ENCODE measurements around the gene STX11. TPM values are rescaled to one million over a fixed set of nuclear protein-coding genes. Genes with fewer than 3 reads are reported as not detected.
"Not testable (repeated sequence)": the region's sequence is repeated elsewhere in the genome, so short reads cannot be mapped to it uniquely, and the experiment has no call there.

The STX11 gene
- total RNA-seq, 1 donor, result 118 TPM

DNA sequence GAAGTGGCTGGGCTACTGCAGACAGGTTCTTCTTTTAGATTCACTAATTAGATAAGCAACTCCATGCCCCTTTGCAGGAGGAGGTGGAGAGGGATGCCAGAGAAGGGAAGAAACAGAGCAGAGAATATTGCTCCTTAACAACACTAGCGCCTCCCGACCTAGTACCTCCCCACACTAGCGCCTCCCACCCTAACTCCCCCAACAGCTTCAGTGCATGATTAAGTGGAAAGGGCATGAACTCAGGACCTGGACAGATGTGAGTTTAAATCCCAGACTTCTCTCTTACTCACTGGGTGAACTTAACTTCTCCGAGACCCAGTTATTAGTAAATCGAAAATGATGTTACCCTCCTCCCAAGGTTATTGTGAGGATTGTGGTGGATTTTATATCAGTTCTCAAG is 25.7 kb downstream of the STX11 start:
- peaks cover 64% of the 10 kb centered on the region for H3K4me1 ChIP-seq (ENCODE audit: insufficient read depth, low read length)
- no peaks in the 10 kb centered on the region for H3K9me3 ChIP-seq (ENCODE audit: low read depth, low read length)
- no peaks in the 10 kb centered on the region for H3K27me3 ChIP-seq (ENCODE audit: insufficient read depth, low read length)
- no peak overlapping the region for H3K4me3 ChIP-seq (ENCODE audit: low read length)

DNA sequence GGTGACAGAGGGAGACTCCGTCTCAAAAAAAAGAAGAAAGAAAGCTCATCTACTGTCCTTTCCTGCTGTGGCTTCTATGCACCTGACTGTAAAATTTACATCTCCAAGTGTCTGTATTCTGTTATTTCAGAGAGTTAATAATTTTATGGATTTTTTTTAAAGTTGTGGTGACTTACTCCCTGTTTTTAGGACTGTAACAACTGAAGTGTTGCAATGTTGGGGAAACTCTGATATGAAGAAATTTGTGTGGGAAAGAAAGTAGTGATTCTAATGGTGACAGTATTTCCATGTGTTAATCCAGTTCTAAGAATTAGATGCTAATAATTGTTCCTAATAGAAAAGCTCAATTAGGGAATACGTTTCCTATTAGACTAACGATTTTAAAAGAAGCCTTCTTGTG is 27.4 kb downstream of the STX11 start:
- no peaks in the 10 kb centered on the region for H3K9me3 ChIP-seq (ENCODE audit: low read depth, low read length)
- no peak overlapping the region for H3K4me3 ChIP-seq (ENCODE audit: low read length)
- peaks cover 80% of the 10 kb centered on the region for H3K4me1 ChIP-seq (ENCODE audit: insufficient read depth, low read length)

DNA sequence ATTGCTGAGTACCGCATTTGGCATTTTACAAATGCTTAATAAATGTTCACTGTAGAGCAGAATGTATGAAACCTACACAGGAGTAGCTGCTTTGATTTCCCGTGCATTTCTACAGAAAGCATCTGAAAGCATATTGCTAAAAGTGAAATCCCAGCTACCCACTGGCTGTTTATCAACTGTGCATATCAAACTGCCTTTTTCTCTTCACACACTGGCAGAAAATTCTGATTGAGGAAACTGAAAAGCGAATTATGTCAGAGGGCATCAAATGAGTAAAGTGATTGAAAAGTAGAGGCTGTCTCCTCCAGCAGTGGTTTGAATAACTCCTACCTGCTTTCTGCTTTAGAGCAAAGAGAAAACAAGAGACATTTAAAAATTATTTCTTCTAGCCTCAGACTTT is 28.0 kb downstream of the STX11 start:
- Histone ChIP-seq H3K4me3 (ENCODE audit: low read length) (no peak overlapping the region), H3K27me3 (ENCODE audit: insufficient read depth, low read length) (no peaks in the 10 kb centered on the region), H3K4me1 (ENCODE audit: insufficient read depth, low read length) (peaks cover 76% of the 10 kb centered on the region), H3K9me3 (ENCODE audit: low read depth, low read length) (no peaks in the 10 kb centered on the region)

More for the DNA sequence above, 27.4 kb downstream of the STX11 start:
- H3K27me3 ChIP-seq (ENCODE audit: insufficient read depth, low read length), result no peaks in the 10 kb centered on the region

DNA sequence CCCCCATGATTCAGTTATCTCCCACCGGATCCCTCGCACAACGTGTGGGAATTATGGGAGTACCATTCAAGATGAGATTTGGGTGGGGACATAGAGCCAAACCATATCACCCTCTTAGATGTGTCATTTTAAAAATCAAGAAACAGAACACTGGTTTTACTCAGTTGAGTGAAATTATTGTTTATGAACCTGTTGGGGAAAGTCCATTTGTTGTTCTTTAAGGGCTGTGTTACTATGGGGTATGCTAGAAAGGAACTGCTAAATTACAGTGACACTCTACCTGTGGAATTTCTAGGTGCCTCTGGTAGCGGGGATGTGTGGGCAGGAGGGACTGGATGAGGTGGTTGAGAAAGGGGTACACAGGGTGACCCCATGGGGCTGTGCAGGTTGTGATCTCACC is 28.9 kb downstream of the STX11 start:
- H3K27me3 ChIP-seq (ENCODE audit: insufficient read depth, low read length), result no peaks in the 10 kb centered on the region
- H3K4me3 ChIP-seq (ENCODE audit: low read length), result no peak overlapping the region
- peaks cover 66% of the 10 kb centered on the region for H3K4me1 ChIP-seq (ENCODE audit: insufficient read depth, low read length)
- no peaks in the 10 kb centered on the region for H3K9me3 ChIP-seq (ENCODE audit: low read depth, low read length)

DNA sequence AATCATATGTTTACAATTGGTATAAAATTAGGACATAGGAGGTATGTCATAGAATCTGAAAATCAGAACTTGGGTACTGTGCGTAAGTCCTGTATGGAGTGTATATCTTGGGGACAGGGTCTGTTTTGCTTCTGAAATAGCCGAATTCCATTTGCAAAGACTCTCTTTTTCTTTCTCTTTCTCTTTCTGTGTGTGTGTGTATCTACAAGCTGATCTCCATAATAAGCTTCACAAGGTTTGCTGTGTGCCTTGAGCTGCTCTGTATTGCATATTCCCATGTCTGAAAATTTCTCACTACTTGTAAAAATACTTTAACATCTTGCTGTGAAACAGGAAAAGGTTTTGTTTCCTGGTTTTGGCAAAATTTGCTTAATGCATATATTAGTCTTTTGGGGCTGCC is 29.5 kb downstream of the STX11 start:
- no peaks in the 10 kb centered on the region for H3K27me3 ChIP-seq (ENCODE audit: insufficient read depth, low read length)
- H3K9me3 ChIP-seq (ENCODE audit: low read depth, low read length), result no peaks in the 10 kb centered on the region
- H3K4me1 ChIP-seq (ENCODE audit: insufficient read depth, low read length), result peaks cover 65% of the 10 kb centered on the region
- H3K4me3 ChIP-seq (ENCODE audit: low read length), result no peak overlapping the region

DNA sequence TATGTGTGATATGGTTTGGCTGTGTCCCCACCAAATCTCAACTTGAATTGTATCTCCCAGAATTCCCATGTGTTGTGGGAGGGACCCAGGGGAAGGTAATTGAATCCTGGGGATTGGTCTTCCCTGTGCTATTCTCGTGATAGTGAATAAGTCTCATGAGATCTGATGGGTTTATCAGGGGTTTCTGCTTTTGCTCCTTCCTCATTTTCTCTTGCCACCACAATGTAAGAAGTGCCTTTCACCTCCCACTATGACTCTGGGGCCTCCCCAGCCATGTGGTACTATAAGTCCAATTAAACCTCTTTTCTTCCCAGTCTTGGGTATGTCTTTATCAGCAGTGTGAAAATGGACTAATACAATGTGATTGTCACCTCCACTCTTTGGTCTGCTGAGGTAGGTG is 30.0 kb downstream of the STX11 start:
- H3K27me3 ChIP-seq (ENCODE audit: insufficient read depth, low read length); H3K9me3 ChIP-seq (ENCODE audit: low read depth, low read length); H3K4me3 ChIP-seq (ENCODE audit: low read length): not testable (repeated sequence)
- peaks cover 63% of the 10 kb centered on the region for H3K4me1 ChIP-seq (ENCODE audit: insufficient read depth, low read length)

DNA sequence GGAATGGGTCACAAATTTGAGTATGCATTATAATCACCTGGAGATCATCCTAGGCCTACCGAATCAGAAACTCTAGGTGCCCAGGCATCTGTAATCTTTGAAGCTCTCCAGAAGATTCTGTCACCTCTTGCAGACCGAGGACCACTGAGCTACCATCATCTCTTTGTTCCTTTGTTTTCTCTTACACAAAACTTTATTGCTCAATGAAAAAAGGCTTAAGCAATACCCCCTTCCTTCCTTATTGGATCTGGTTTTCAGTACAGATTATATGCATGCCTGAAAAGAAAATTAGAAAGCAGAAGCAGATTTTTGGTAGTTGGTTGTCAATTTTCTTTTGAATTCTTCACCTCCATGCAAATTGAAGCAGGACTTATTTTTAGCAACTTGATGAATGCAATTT is 31.3 kb downstream of the STX11 start:
- no peak overlapping the region for H3K4me3 ChIP-seq (ENCODE audit: low read length)
- H3K4me1 ChIP-seq (ENCODE audit: insufficient read depth, low read length), result peaks cover 56% of the 10 kb centered on the region
- no peaks in the 10 kb centered on the region for H3K9me3 ChIP-seq (ENCODE audit: low read depth, low read length)
- no peaks in the 10 kb centered on the region for H3K27me3 ChIP-seq (ENCODE audit: insufficient read depth, low read length)

DNA sequence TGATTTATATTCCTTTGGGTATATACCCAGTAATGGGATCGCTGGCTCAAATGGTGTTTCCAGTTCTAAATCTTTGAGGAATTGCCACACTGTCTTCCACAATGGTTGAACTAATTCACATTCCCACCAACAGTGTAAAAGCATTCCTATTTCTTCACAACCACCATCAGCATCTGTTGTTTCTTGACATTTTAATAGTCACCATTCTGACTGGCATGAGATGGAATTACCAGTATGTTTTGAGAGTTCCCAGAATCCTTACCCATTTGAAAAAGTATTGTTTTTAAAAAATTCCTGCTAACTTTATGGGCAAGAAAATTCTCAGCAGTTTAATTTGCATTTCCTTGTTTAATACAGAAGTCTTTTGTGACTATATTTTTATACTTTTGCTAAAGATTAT is 33.9 kb downstream of the STX11 start:
- peaks cover 37% of the 10 kb centered on the region for H3K4me1 ChIP-seq (ENCODE audit: insufficient read depth, low read length)
- not testable (repeated sequence) for H3K9me3 ChIP-seq (ENCODE audit: low read depth, low read length); H3K4me3 ChIP-seq (ENCODE audit: low read length); H3K27me3 ChIP-seq (ENCODE audit: insufficient read depth, low read length)

DNA sequence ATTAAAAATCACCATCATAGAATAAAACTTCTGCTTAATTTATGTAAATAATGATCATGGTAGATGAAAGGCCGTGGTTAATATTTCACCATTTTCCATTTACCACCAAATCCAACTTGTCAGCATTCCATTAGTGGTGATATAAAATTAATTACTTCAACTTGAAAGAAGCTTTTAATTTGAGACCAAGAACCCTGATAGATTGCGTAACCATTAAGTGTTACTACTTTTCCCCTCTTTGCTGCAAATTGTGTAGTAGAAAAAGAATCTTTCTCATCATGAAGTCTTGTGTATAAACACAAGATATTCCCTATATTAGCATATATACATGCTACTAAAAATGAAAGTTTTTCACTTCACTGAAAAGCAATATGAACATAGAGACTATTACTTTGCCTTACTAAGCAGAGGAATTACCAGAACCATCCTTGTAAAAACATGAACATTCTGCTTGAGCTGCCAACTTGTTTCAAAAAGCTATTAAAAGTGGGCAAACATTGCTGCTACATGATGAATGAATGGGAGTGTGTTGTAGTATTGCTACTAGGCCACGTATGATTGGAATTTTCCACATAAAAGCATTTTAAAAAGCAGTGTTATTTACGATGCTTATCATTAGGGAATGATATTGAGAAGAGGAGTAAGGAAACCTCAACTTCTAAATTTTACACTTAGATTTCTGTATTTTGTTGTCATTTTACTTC is 35.0 kb downstream of the STX11 start:
- Histone ChIP-seq H3K4me3 (ENCODE audit: low read length) (no peak overlapping the region), H3K27me3 (ENCODE audit: insufficient read depth, low read length) (no peaks in the 10 kb centered on the region), H3K9me3 (ENCODE audit: low read depth, low read length) (no peaks in the 10 kb centered on the region), H3K4me1 (ENCODE audit: insufficient read depth, low read length) (peaks cover 26% of the 10 kb centered on the region)

DNA sequence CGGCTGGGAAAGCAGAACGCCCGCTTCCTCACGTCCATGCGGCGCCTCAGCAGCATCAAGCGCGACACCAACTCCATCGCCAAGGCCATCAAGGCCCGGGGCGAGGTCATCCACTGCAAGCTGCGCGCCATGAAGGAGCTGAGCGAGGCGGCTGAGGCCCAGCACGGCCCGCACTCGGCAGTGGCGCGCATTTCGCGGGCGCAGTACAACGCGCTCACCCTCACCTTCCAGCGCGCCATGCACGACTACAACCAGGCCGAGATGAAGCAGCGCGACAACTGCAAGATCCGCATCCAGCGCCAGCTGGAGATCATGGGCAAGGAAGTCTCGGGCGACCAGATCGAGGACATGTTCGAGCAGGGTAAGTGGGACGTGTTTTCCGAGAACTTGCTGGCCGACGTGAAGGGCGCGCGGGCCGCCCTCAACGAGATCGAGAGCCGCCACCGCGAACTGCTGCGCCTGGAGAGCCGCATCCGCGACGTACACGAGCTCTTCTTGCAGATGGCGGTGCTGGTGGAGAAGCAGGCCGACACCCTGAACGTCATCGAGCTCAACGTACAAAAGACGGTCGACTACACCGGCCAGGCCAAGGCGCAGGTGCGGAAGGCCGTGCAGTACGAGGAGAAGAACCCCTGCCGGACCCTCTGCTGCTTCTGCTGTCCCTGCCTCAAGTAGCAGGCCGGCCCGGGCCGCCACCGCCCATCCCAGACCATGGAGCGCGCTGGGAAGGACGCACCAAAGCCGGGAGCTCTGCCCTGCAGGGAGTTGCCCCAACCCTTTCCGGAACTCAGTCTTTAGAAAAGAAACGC is 36.7 kb downstream of the STX11 start:
- Histone ChIP-seq H3K9me3 (ENCODE audit: low read depth, low read length) (no peaks in the 10 kb centered on the region), H3K4me1 (ENCODE audit: insufficient read depth, low read length) (peaks cover 8% of the 10 kb centered on the region), H3K27me3 (ENCODE audit: insufficient read depth, low read length) (no peaks in the 10 kb centered on the region), H3K4me3 (ENCODE audit: low read length) (no peak overlapping the region)

DNA sequence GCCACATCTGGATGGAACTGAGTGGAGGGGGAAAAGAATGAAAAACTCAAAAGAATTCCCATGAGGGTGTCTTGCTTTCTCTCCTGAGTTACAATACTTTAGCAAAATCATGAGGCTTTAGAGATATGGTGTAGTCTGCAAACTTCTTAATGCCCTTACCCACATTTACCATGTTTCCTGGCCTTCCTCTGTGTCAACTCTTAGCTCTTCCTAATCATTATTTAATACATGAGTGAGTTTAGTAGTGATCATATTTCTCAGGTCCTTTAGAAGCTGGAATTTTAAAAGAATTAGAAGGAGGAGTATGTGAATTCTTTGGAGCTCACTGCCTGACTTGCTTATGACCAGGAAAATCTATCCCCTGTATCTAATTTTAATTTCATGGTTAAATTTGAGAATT is 39.0 kb downstream of the STX11 start:
- H3K4me1 ChIP-seq (ENCODE audit: insufficient read depth, low read length), result no peaks in the 10 kb centered on the region
- no peak overlapping the region for H3K4me3 ChIP-seq (ENCODE audit: low read length)
- no peaks in the 10 kb centered on the region for H3K9me3 ChIP-seq (ENCODE audit: low read depth, low read length)
- H3K27me3 ChIP-seq (ENCODE audit: insufficient read depth, low read length), result no peaks in the 10 kb centered on the region

DNA sequence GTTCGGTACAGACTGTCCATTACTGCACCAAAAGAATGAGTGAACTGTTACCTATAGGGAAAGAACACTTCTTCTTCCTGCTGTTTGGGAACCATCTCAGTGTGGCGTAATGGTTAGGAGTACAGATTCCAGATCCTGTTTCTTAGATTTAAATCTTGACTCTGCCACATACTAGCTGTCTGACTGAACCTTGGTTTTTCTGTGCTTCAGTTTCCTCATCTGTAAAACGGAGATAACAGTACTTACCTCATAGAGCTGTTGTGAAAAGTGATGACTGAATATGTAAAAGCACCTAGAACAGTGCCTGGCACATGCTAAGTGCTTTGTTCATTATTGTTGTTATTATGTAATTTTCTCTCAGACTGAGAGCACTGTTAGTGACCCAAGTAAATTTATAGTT is 39.8 kb downstream of the STX11 start:
- Histone ChIP-seq H3K4me3 (ENCODE audit: low read length) (no peak overlapping the region), H3K4me1 (ENCODE audit: insufficient read depth, low read length) (no peaks in the 10 kb centered on the region)

DNA sequence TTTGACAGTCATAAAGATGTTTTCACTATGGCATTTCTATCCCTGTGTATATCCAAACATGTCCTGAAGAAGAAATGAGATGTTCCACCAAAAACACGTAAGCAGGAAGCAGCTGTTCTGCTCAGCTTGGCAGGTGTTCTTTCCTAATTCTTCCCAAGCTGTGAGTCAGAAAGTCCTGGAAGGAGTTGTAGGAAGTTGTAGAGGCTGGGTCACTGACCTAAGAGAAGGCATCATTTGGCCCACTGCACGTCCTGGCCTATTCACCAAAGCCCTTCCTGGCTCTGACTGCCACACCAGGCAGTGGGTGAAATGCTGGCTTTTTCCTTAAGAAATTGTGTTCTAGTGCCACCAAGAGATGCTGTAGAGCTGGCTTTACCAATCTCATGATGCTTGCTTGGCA is 40.3 kb downstream of the STX11 start:
- H3K4me1 ChIP-seq (ENCODE audit: insufficient read depth, low read length), result no peaks in the 10 kb centered on the region
- no peak overlapping the region for H3K4me3 ChIP-seq (ENCODE audit: low read length)
- H3K9me3 ChIP-seq (ENCODE audit: low read depth, low read length), result no peaks in the 10 kb centered on the region
- no peaks in the 10 kb centered on the region for H3K27me3 ChIP-seq (ENCODE audit: insufficient read depth, low read length)

More for the DNA sequence above, 39.8 kb downstream of the STX11 start:
- Histone ChIP-seq H3K9me3 (ENCODE audit: low read depth, low read length) (no peaks in the 10 kb centered on the region), H3K27me3 (ENCODE audit: insufficient read depth, low read length) (no peaks in the 10 kb centered on the region)

DNA sequence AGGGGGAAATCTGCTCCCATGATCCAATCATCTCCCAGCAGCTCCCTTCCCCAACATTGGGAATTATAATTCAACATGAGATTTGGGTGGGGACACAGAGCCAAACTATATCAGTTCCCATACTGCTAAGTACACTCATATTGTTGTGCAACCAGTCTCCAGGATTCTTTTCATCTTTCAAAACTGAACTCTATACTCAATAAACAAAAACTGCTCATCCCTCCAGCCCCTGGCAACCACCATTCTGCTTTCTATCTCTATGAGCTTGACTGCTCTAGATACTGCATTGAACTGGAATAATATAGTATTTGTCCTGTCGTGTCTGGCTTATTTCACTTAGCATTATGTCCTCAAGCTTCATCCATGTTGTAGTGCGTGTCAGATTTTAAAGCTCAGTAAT is 42.9 kb downstream of the STX11 start:
- H3K9me3 ChIP-seq (ENCODE audit: low read depth, low read length), result no peaks in the 10 kb centered on the region
- H3K27me3 ChIP-seq (ENCODE audit: insufficient read depth, low read length), result no peaks in the 10 kb centered on the region
- H3K4me1 ChIP-seq (ENCODE audit: insufficient read depth, low read length), result no peaks in the 10 kb centered on the region
- no peak overlapping the region for H3K4me3 ChIP-seq (ENCODE audit: low read length)

DNA sequence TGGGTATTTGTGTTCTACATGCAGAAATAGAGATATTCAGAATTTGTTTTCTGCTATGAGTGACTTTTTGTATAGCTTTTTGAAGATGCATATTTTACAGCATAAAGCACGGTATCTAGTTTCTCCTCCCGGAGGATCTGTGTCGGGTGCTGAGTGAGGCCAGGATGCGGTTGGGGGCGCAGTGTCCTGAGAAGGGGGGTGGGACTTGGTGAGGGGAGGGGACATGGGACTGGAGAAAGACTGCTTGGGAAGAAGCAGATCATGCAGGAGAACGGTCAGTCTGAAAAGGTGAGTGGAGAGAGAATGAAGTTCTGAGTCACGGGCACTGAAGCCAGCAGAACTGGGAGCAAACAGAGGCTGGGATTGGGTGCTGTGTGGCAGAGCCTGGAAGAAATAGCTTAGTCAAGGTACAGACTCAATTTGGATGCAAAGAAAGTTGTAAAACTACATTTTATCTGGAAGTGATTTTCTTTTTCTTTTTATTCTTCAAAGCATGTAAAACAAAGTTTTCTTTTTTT is 44.0 kb downstream of the STX11 start:
- Histone ChIP-seq H3K27me3 (ENCODE audit: insufficient read depth, low read length) (no peaks in the 10 kb centered on the region), H3K4me3 (ENCODE audit: low read length) (no peak overlapping the region), H3K9me3 (ENCODE audit: low read depth, low read length) (no peaks in the 10 kb centered on the region), H3K4me1 (ENCODE audit: insufficient read depth, low read length) (no peaks in the 10 kb centered on the region)

Measured in mononuclear cell (primary cell).